H1 (cell line): ENCODE measurements around the gene GPR150. TPM values are rescaled to one million over a fixed set of nuclear protein-coding genes. Genes with fewer than 3 reads are reported as not detected.

ENCODE experiments used
- CTCF ChIA-PET: fragments of 300-600 bp; sonication (Branson Sonifier 250); formaldehyde crosslinking; loops from one replicate; lab custom pipeline; 2021; ENCODE audit not compliant: partially characterized antibody; lab: Charles Lee
- POLR2A ChIA-PET: fragments of 300-600 bp; sonication (Branson Sonifier 250); formaldehyde crosslinking; loops from one replicate; lab custom pipeline; 2021; ENCODE audit warnings: inconsistent platforms; ENCODE audit not compliant: partially characterized antibody; lab: Charles Lee
- DNase-seq, 2 experiments: peaks; one replicate each; pipeline versions ENCODE4 v3.0.0 to v3.0.0-alpha.2; 2010 to 2022; ENCODE audit warnings: low spot score in 2 of 2, low read depth in 1 of 2, mixed read lengths in 1 of 2
- FAIRE-seq: peaks from 2 replicates; lab custom pipeline; 2011; peaks lifted over from hg19 to GRCh38; lab: Jason Lieb, UNC
- H2AFZ ChIP-seq: 2 replicates; pipeline ENCODE4 v1.8.1; 2012; ENCODE audit warnings: low read length, inconsistent platforms
- H2AK5ac ChIP-seq: 2 replicates; pipeline ENCODE4 v1.6.1; 2013; ENCODE audit warnings: low read depth, low read length
- H2BK120ac ChIP-seq: replicated peaks from 2 replicates; pipeline ENCODE3; 2013; ENCODE audit warnings: low read depth, low read length, inconsistent platforms
- H2BK12ac ChIP-seq: 2 replicates; pipeline ENCODE4 v1.6.1; 2013; ENCODE audit warnings: low read depth, low read length
- H2BK15ac ChIP-seq: 2 replicates; pipeline ENCODE4 v1.6.1; 2013; ENCODE audit warnings: low read length
- H2BK20ac ChIP-seq: 2 replicates; pipeline ENCODE4 v1.6.1; 2013; ENCODE audit warnings: low read length
- H2BK5ac ChIP-seq: 2 replicates; pipeline ENCODE4 v1.6.1; 2013; ENCODE audit warnings: low read depth, low read length
- H3K14ac ChIP-seq: 2 replicates; pipeline ENCODE4 v1.6.1; 2013; ENCODE audit warnings: inconsistent platforms; ENCODE audit not compliant: insufficient read length
- H3K18ac ChIP-seq: 2 replicates; pipeline ENCODE4 v1.6.1; 2013; ENCODE audit warnings: low read length; ENCODE audit errors: extremely low read depth
- H3K23ac ChIP-seq: 2 replicates; pipeline ENCODE4 v1.6.1; 2013; ENCODE audit warnings: inconsistent platforms; ENCODE audit not compliant: insufficient read length
- H3K23me2 ChIP-seq: 2 replicates; pipeline ENCODE4 v1.6.1; 2013; ENCODE audit warnings: low read depth, low read length
- H3K27ac ChIP-seq: 2 replicates; pipeline ENCODE4 v1.6.1; 2011; ENCODE audit warnings: low read depth, low read length, inconsistent platforms
- H3K27me3 ChIP-seq, 4 experiments: replicated peaks in 1 of 4; 1 replicate in 1 of 4; 2 replicates in 3 of 4; pipeline versions ENCODE4 v1.6.1 to v1.8.1; 2011 to 2013; ENCODE audit warnings: low read length in 3 of 4, mild to moderate bottlenecking in 3 of 4, inconsistent platforms in 2 of 4, mixed read lengths in 2 of 4, moderate library complexity in 1 of 4; ENCODE audit not compliant: control insufficient read depth in 3 of 4, insufficient read depth in 3 of 4; ENCODE audit errors: extremely low read depth in 1 of 4
- H3K36me3 ChIP-seq, 4 experiments: 2 replicates each; pipeline versions ENCODE4 v1.6.1 to v1.8.1; 2011 to 2013; ENCODE audit warnings: mild to moderate bottlenecking in 4 of 4, low read length in 3 of 4, moderate library complexity in 2 of 4, control low read depth in 1 of 4, inconsistent platforms in 1 of 4; ENCODE audit not compliant: insufficient read depth in 4 of 4, control insufficient read depth in 2 of 4
- H3K4ac ChIP-seq: replicated peaks from 2 replicates; pipeline ENCODE3; 2013; ENCODE audit warnings: low read length, low read depth, mixed read lengths, inconsistent platforms; ENCODE audit not compliant: insufficient read length
- H3K4me1 ChIP-seq, 4 experiments: replicated peaks in 1 of 4; 1 replicate in 1 of 4; 2 replicates in 3 of 4; pipeline versions ENCODE4 v1.6.1 to v1.8.1; 2011 to 2013; ENCODE audit warnings: low read length in 3 of 4, inconsistent platforms in 2 of 4, mixed read lengths in 1 of 4; ENCODE audit not compliant: insufficient read depth in 4 of 4, control insufficient read depth in 3 of 4
- H3K4me2 ChIP-seq, 2 experiments: 2 replicates each; pipeline versions ENCODE4 v1.6.1 to v1.8.1; 2011 to 2013; ENCODE audit warnings: low read depth in 2 of 2, low read length in 2 of 2, control low read depth in 1 of 2, inconsistent platforms in 1 of 2, mild to moderate bottlenecking in 1 of 2; ENCODE audit not compliant: insufficient read depth in 1 of 2
- H3K4me3 ChIP-seq, 4 experiments: fragments of 200-600, 300-600 bp in 1 of 4; sonication (generic), shearing (Covaris generic), sonication (Bioruptor Twin) in 1 of 4; 2 replicates each; pipeline versions ENCODE4 v1.5.1 to v1.8.1; 2011 to 2016; ENCODE audit warnings: low read length in 4 of 4, low read depth in 3 of 4, control low read depth in 2 of 4, inconsistent platforms in 2 of 4, mild to moderate bottlenecking in 2 of 4, mixed read lengths in 1 of 4, moderate library complexity in 1 of 4; ENCODE audit not compliant: insufficient read depth in 2 of 4; ENCODE audit errors: extremely low read depth in 1 of 4
- H3K56ac ChIP-seq: replicated peaks from 2 replicates; pipeline ENCODE3; 2013; ENCODE audit warnings: low read depth, mild to moderate bottlenecking, mixed read lengths, low read length, inconsistent platforms; ENCODE audit not compliant: insufficient read length
- H3K79me1 ChIP-seq: 2 replicates; pipeline ENCODE4 v1.6.1; 2013; ENCODE audit warnings: low read depth, low read length, control low read depth
- H3K79me2 ChIP-seq, 2 experiments: 2 replicates each; pipeline versions ENCODE4 v1.6.1 to v1.8.1; 2012 to 2013; ENCODE audit warnings: low read length in 2 of 2, mild to moderate bottlenecking in 2 of 2, inconsistent platforms in 1 of 2; ENCODE audit not compliant: insufficient read depth in 2 of 2, control insufficient read depth in 1 of 2
- H3K9ac ChIP-seq, 4 experiments: replicated peaks in 1 of 4; 1 replicate in 1 of 4; 2 replicates in 3 of 4; pipeline versions ENCODE4 v1.6.1 to v1.8.1; 2011 to 2013; ENCODE audit warnings: low read depth in 3 of 4, low read length in 3 of 4, control low read depth in 2 of 4, mild to moderate bottlenecking in 2 of 4, moderate library complexity in 2 of 4, inconsistent platforms in 1 of 4; ENCODE audit errors: extremely low read depth in 1 of 4
- H3K9me3 ChIP-seq, 2 experiments: 2 replicates each; pipeline versions ENCODE4 v1.6.1 to v1.8.1; 2012 to 2013; ENCODE audit warnings: mild to moderate bottlenecking in 2 of 2, moderate library complexity in 2 of 2, control low read depth in 1 of 2, inconsistent platforms in 1 of 2, low read depth in 1 of 2, low read length in 1 of 2, mixed read lengths in 1 of 2; ENCODE audit not compliant: insufficient read depth in 2 of 2
- H4K20me1 ChIP-seq, 2 experiments: replicated peaks in 1 of 2; 2 replicates each; pipeline versions ENCODE3 to v1.8.1; 2011 to 2013; ENCODE audit warnings: inconsistent platforms in 2 of 2, low read length in 2 of 2, mild to moderate bottlenecking in 1 of 2; ENCODE audit not compliant: insufficient read depth in 2 of 2, control insufficient read depth in 1 of 2
- H4K5ac ChIP-seq: 2 replicates; pipeline ENCODE4 v1.6.1; 2013; ENCODE audit warnings: low read length, low read depth, mixed read lengths, inconsistent platforms; ENCODE audit not compliant: insufficient read length
- H4K8ac ChIP-seq: 2 replicates; pipeline ENCODE4 v1.8.0; 2013; ENCODE audit warnings: mild to moderate bottlenecking, moderate library complexity, low read length, inconsistent platforms; ENCODE audit not compliant: insufficient read depth; ENCODE audit errors: extremely low read depth
- H4K91ac ChIP-seq: replicated peaks from 2 replicates; pipeline ENCODE3; 2013; ENCODE audit warnings: low read length, mixed read lengths, inconsistent platforms; ENCODE audit not compliant: insufficient read length
- BRCA1 ChIP-seq: IDR thresholded peaks from 2 replicates; pipeline ENCODE4 v1.6.1; 2012; ENCODE audit warnings: low read depth, low read length, improper control_type of control experiment
- JUND ChIP-seq: IDR thresholded peaks from 2 replicates; pipeline ENCODE4 v1.6.1; 2011; ENCODE audit warnings: mild to moderate bottlenecking, improper control_type of control experiment, low read length
- MAX ChIP-seq: IDR thresholded peaks from 2 replicates; pipeline ENCODE4 v1.6.1; 2012; ENCODE audit warnings: inconsistent platforms
- WGBS, 2 experiments: shearing (Covaris generic) in 1 of 2; methylation state at CpG; one replicate each; pipeline versions ENCODE4 v1.1.6 to v1.1.7; 2013 to 2015; ENCODE audit warnings: low lambda C conversion rate in 2 of 2, mixed read lengths in 2 of 2, inconsistent platforms in 1 of 2, low coverage in 1 of 2, missing lambda C conversion rate in 1 of 2; ENCODE audit not compliant: insufficient replicate concordance in 2 of 2, insufficient coverage in 1 of 2, insufficient read length in 1 of 2; ENCODE audit errors: extremely low coverage in 1 of 2, missing lambda C conversion rate in 1 of 2; 5-methylcytosine and 5-hydroxymethylcytosine counted together
- polyA plus RNA-seq, 7 experiments: library from polyadenylated mRNA; depleted of rRNA in 3 of 7; stranded (reverse) in 5 of 7; unstranded in 2 of 7; fragments of >200 nt in 5 of 7; fragments of 200-250 nt in 2 of 7; gene quantifications; 1 replicate in 5 of 7; 2 replicates in 1 of 7; 4 replicates in 1 of 7; pipeline versions ENCODE4 v1.2.1 to v1.2.3, GENCODE V29; 2011 to 2013; ENCODE audit warnings: missing spikeins in 2 of 7, mixed read lengths in 2 of 7
- total RNA-seq: library from RNA; stranded (reverse); fragmentation: NEBNext Ultra II Directional; extraction: Animal tissue kit (Norgen Biotek cat#: 25700); gene quantifications from 2 replicates; pipeline ENCODE4 v1.2.1, GENCODE V29; 2021

Gene GPR150
- total and polyA plus RNA-seq, 2 of the 8 experiments (the other 6 are each of a cell fraction or from before 2014, with no cell fraction given), result 0.14 TPM; not detected in 1

GRCh38 chr5:95626701-95627100 is 6.8 kb downstream of the GPR150 start:
- no peaks in the 10 kb centered on the region for H3K23me2 ChIP-seq
- 86% methylated on average over 1 of the region's 1 CpG; no CpG with 5 or more reads in 1 of the 2 experiments for WGBS, 2 experiments
- TF ChIP-seq MAX, result no peak
- no peak for TF ChIP-seq JUND
- no peak for TF ChIP-seq BRCA1

More at GRCh38 chr5:95626701-95627100, 6.8 kb downstream of the GPR150 start:
- DNase-seq, result no peak
- Histone ChIP-seq H2BK15ac (no peak overlapping the region), H2AFZ (no peak overlapping the region), H4K91ac (no peak overlapping the region), H3K27me3 (peaks cover 0 to 13% (median 5%) of the 10 kb centered on the region in 4 experiments; a peak in 5 of 7 replicates), H3K9ac (no peak overlapping the region), H3K9me3 (peaks cover 13 to 20% of the 10 kb centered on the region in 2 experiments), H3K23ac (no peak overlapping the region), H2BK20ac (no peak overlapping the region), H3K79me1 (no peaks in the 10 kb centered on the region), H3K27ac (no peak overlapping the region), H3K4me1 (0 out of 7 replicates have a peak, but pooled peaks cover 0 to under 1% (median 0%) of the 10 kb centered on the region in 4 experiments), H3K4me3 (no peak overlapping the region), H3K18ac (no peak overlapping the region), H2BK120ac (no peak overlapping the region), H4K8ac (no peak overlapping the region), H3K56ac (no peak overlapping the region), H2BK12ac (no peak overlapping the region), H4K5ac (no peak overlapping the region), H2BK5ac (no peak overlapping the region), H3K4ac (no peak overlapping the region), H2AK5ac (no peak overlapping the region), H3K36me3 (no peaks in the 10 kb centered on the region), H3K4me2 (no peak overlapping the region), H3K79me2 (no peaks in the 10 kb centered on the region), H4K20me1 (no peaks in the 10 kb centered on the region), H3K14ac (no peak overlapping the region)
- ChIA-PET POLR2A (no interaction called here), CTCF (no interaction called here)
- no peak for FAIRE-seq
